Pancreas (tissue), 10 donors: ENCODE data around the gene TIGAR. TPM values are rescaled to one million over a fixed set of nuclear protein-coding genes. Genes with fewer than 3 reads are reported as not detected.

Experiments used
- ATAC-seq, 4 donors: fragments of 200-7000 bp; cut with Tn5 transposase; one replicate each; pipeline versions ENCODE4 v1.8.0 to v1.9.1; 2020; ENCODE audit warnings: mild to moderate bottlenecking in 4 of 4, moderate library complexity in 4 of 4
- DNase-seq, 6 donors: peaks; one replicate each; pipeline ENCODE4 v3.0.0-alpha.2; 2020
- FAIRE-seq: peaks from 2 replicates; lab custom pipeline; 2012; peaks lifted over from hg19 to GRCh38; lab: Jason Lieb, UNC
- H3K27ac ChIP-seq, 4 donors: fragments of 200-600 bp; sonication (generic); 1 replicate in 3 of 4; 2 replicates in 1 of 4; pipeline versions ENCODE4 v1.5.0 to v1.8.0; 2020
- H3K27me3 ChIP-seq, 4 donors: fragments of 200-600 bp; one replicate each; pipeline ENCODE4 v1.8.0; 2021
- H3K36me3 ChIP-seq, 3 donors: fragments of 200-600 bp; sonication (generic) in 1 of 3; one replicate each; pipeline versions ENCODE4 v1.5.0 to v1.8.0; 2020 to 2021
- H3K4me1 ChIP-seq, 3 donors: fragments of 200-600 bp; one replicate each; pipeline ENCODE4 v1.8.0; 2021
- H3K4me3 ChIP-seq, 4 donors: fragments of 200-600 bp; sonication (generic) in 2 of 4; one replicate each; pipeline versions ENCODE4 v1.5.0 to v1.8.0; 2020 to 2021
- H3K9me3 ChIP-seq, 4 donors: fragments of 200-600 bp; one replicate each; pipeline ENCODE4 v1.8.0; 2021
- CTCF ChIP-seq, 4 donors: fragments of 200-600 bp; sonication (generic) in 3 of 4; IDR thresholded peaks; one replicate each; pipeline versions ENCODE4 v1.5.0 to v1.8.0; 2021; ENCODE audit warnings: antibody characterized with exemption in 4 of 4
- WGBS, 2 donors: extraction: QIAGEN DNeasy Blood & Tissue Kit; methylation state at CpG; one replicate each; pipeline ENCODE4 v1.1.7; 2013; 5-methylcytosine and 5-hydroxymethylcytosine counted together
- intact Hi-C, 3 donors: fragments of 100-400 bp; cut with DNase I; formaldehyde crosslinking; loops; one replicate each; pipeline versions ENCODE4 v1.11.1 to v1.14.2; 2022
- polyA plus RNA-seq, 2 donors: library from polyadenylated mRNA; stranded (reverse); fragments of 200-250 nt; gene quantifications; one replicate each; pipeline ENCODE4 v1.2.3, GENCODE V29; 2013
- total RNA-seq, 6 donors: library from RNA; stranded (reverse); fragmentation: NEBNext Ultra II Directional in 4 of 6; extraction: Animal tissue kit (Norgen Biotek cat#: 25700) in 4 of 6; gene quantifications; one replicate each; pipeline versions ENCODE4 v1.2.1 to v1.2.4, GENCODE V29; 2021 to 2023
- donor health status: healthy with polysubstance abuse.
- donor health status: DM: no; HTN: no; CAD: no; lungs with moderate emphysema.
- donor health status: DM: no; HTN: no; CAD: no.
- donor health status: control.
- donor health status: control.
- donor health status: Bipolar disorder and iron deficiency.
- donor health status: DM: yes; HTN: yes; CAD: no.
- donor health status: DM: no; HTN: no; CAD: no.
- donor health status: DM: no; HTN: no; CAD: no.
- donor health status: DM: yes; HTN: yes; CAD: no.

TIGAR gene
- total and polyA plus RNA-seq, 8 donors = 0.51 to 5.5 (median 1.8) TPM

GRCh38 chr12:4293966-4294505 is 27.0 kb upstream of the TIGAR start:
- peaks cover 0 to 9% (median 0%) of the 10 kb centered on the region in 3 donors for H3K36me3 ChIP-seq
- H3K9me3 ChIP-seq = no peaks in the 10 kb centered on the region
- no peaks in the 10 kb centered on the region for H3K4me1 ChIP-seq
- WGBS, 2 donors = 76 to 77% methylated on average over 16 of the region's 16 CpGs
- intact Hi-C loops = no loop called here
- no peak for ATAC-seq
- FAIRE-seq = no peak
- DNase-seq = no peak
- no peaks in the 10 kb centered on the region for H3K27me3 ChIP-seq
- H3K4me3 ChIP-seq = no peak overlapping the region
- no peak for TF ChIP-seq CTCF (IDR thresholded peaks at IDR 0.05)
- no peak overlapping the region for H3K27ac ChIP-seq

GRCh38 chr12:4296751-4297150 is 24.3 kb upstream of the TIGAR start:
- DNase-seq = no peak
- Histone ChIP-seq H3K4me3 (no peak overlapping the region), H3K27ac (no peak overlapping the region), H3K36me3 (no peaks in the 10 kb centered on the region), H3K4me1 (no peaks in the 10 kb centered on the region), H3K9me3 (no peaks in the 10 kb centered on the region), H3K27me3 (no peaks in the 10 kb centered on the region)
- intact Hi-C loops = no loop called here
- ATAC-seq = no peak
- no peak for FAIRE-seq
- WGBS, 2 donors = 70% methylated on average over 6 of the region's 6 CpGs
- no peak for TF ChIP-seq CTCF (IDR thresholded peaks at IDR 0.05)

GRCh38 chr12:4297617-4298016 is 23.4 kb upstream of the TIGAR start:
- 88 to 90% methylated on average over 13 of the region's 13 CpGs for WGBS, 2 donors
- no peaks in the 10 kb centered on the region for H3K36me3 ChIP-seq
- H3K9me3 ChIP-seq = no peaks in the 10 kb centered on the region
- H3K4me3 ChIP-seq = no peak overlapping the region
- no peak overlapping the region for H3K27ac ChIP-seq
- ATAC-seq = no peak
- DNase-seq = no peak
- intact Hi-C loops = no loop called here
- H3K4me1 ChIP-seq = no peaks in the 10 kb centered on the region
- FAIRE-seq = no peak
- TF ChIP-seq CTCF (IDR thresholded peaks at IDR 0.05) = no peak
- no peaks in the 10 kb centered on the region for H3K27me3 ChIP-seq

GRCh38 chr12:4300883-4301282 is 20.1 kb upstream of the TIGAR start:
- H3K4me1 ChIP-seq = no peaks in the 10 kb centered on the region
- H3K27ac ChIP-seq = no peak overlapping the region
- no peaks in the 10 kb centered on the region for H3K27me3 ChIP-seq
- TF ChIP-seq CTCF (IDR thresholded peaks at IDR 0.05) = no peak
- H3K9me3 ChIP-seq = no peaks in the 10 kb centered on the region
- intact Hi-C loops = no loop called here
- H3K36me3 ChIP-seq = no peaks in the 10 kb centered on the region
- ATAC-seq = no peak
- no peak for DNase-seq
- no peak for FAIRE-seq
- 84 to 91% methylated on average over 5 of the region's 5 CpGs for WGBS, 2 donors
- no peak overlapping the region for H3K4me3 ChIP-seq

- H3K4me3 ChIP-seq = no peak overlapping the region
- no peaks in the 10 kb centered on the region for H3K9me3 ChIP-seq
- intact Hi-C loops = no loop called here
- H3K4me1 ChIP-seq = no peaks in the 10 kb centered on the region
- H3K27me3 ChIP-seq = no peaks in the 10 kb centered on the region
- WGBS, 2 donors = 86 to 91% methylated on average over 11 of the region's 11 CpGs
- H3K36me3 ChIP-seq = no peaks in the 10 kb centered on the region
- no peak overlapping the region for H3K27ac ChIP-seq
- DNase-seq (no peak), ATAC-seq (no peak), FAIRE-seq (no peak)
- TF ChIP-seq CTCF (IDR thresholded peaks at IDR 0.05) = no peak
Measured at GRCh38 chr12:4301932-4302501, 19.0 kb upstream of the TIGAR start.
